ENCODE data around the gene KRT28. TPM values are rescaled to one million over a fixed set of nuclear protein-coding genes. Genes with fewer than 3 reads are reported as not detected.

KRT28 gene
- total and polyA plus RNA-seq, 2 of the 8 experiments (the other 6 are each of a cell fraction or from before 2014, with no cell fraction given) = not detected

- Histone ChIP-seq H3K18ac (ENCODE audit: extremely low read depth, low read length) (no peak within 1 kb of the TSS), H3K4me2 (ENCODE audit: insufficient read depth in 1 of 2, low read depth in 2 of 2, low read length in 2 of 2) (no peak within 1 kb of the TSS), H3K56ac (replicated peaks; ENCODE audit: insufficient read length, low read depth, low read length) (no peak within 1 kb of the TSS), H2BK20ac (ENCODE audit: low read length) (no peak within 1 kb of the TSS), H2AFZ (ENCODE audit: low read length) (no peak within 1 kb of the TSS), H2BK5ac (ENCODE audit: low read depth, low read length) (no peak within 1 kb of the TSS), H4K5ac (ENCODE audit: insufficient read length, low read depth, low read length) (no peak within 1 kb of the TSS), H2BK120ac (replicated peaks; ENCODE audit: low read depth, low read length) (no peak within 1 kb of the TSS), H3K23ac (ENCODE audit: insufficient read length) (no peak within 1 kb of the TSS), H3K23me2 (ENCODE audit: low read depth, low read length) (no peaks in the 10 kb centered on the region), H4K91ac (replicated peaks; ENCODE audit: insufficient read length, low read length) (no peak within 1 kb of the TSS), H3K4me1 (replicated peaks in 1 of 4; ENCODE audit: control insufficient read depth in 3 of 4, insufficient read depth in 4 of 4, low read length in 3 of 4) (no peaks in the 10 kb centered on the region), H3K27me3 (replicated peaks in 1 of 4; ENCODE audit: control insufficient read depth in 3 of 4, extremely low read depth in 1 of 4, insufficient read depth in 3 of 4, low read length in 3 of 4) (no peaks in the 10 kb centered on the region; a peak in 1 of 7 replicates), H4K20me1 (replicated peaks in 1 of 2; ENCODE audit: control insufficient read depth in 1 of 2, insufficient read depth in 2 of 2, low read length in 2 of 2) (no peaks in the 10 kb centered on the region), H3K27ac (ENCODE audit: low read depth, low read length) (no peak within 1 kb of the TSS), H2BK12ac (ENCODE audit: low read depth, low read length) (no peak within 1 kb of the TSS), H3K9ac (replicated peaks in 1 of 4; ENCODE audit: extremely low read depth in 1 of 4, low read depth in 3 of 4, low read length in 3 of 4) (no peak within 1 kb of the TSS), H4K8ac (ENCODE audit: extremely low read depth, insufficient read depth, low read length) (no peak within 1 kb of the TSS), H2AK5ac (ENCODE audit: low read depth, low read length) (no peak within 1 kb of the TSS), H3K4ac (replicated peaks; ENCODE audit: insufficient read length, low read depth, low read length) (no peak within 1 kb of the TSS), H3K4me3 (ENCODE audit: extremely low read depth in 1 of 4, insufficient read depth in 2 of 4, low read depth in 3 of 4, low read length in 4 of 4) (no peak within 1 kb of the TSS), H3K9me3 (ENCODE audit: insufficient read depth in 2 of 2, low read depth in 1 of 2, low read length in 1 of 2) (no peaks in the 10 kb centered on the region), H2BK15ac (ENCODE audit: low read length) (no peak within 1 kb of the TSS), H3K79me2 (ENCODE audit: control insufficient read depth in 1 of 2, insufficient read depth in 2 of 2, low read length in 2 of 2) (no peaks in the 10 kb centered on the region), H3K36me3 (ENCODE audit: control insufficient read depth in 2 of 4, insufficient read depth in 4 of 4, low read length in 3 of 4) (no peaks in the 10 kb centered on the region), H3K14ac (ENCODE audit: insufficient read length) (no peak within 1 kb of the TSS), H3K79me1 (ENCODE audit: low read depth, low read length) (no peaks in the 10 kb centered on the region)
- no peak for FAIRE-seq
- ChIA-PET CTCF (ENCODE audit: partially characterized antibody) (interaction anchor here (1.2 kb wide), 1 partner anchor 11 kb away, joined by 3 read pairs; no protein-coding TSS in a partner anchor), POLR2A (ENCODE audit: partially characterized antibody) (no interaction called here)
- WGBS, 2 experiments (ENCODE audit: extremely low coverage in 1 of 2, insufficient coverage in 1 of 2, insufficient read length in 1 of 2, insufficient replicate concordance in 2 of 2, low coverage in 1 of 2, low lambda C conversion rate in 2 of 2, missing lambda C conversion rate in 1 of 2) = 87% methylated on average over 3 of the region's 3 CpGs; no CpG with 5 or more reads in 1 of the 2 experiments
- DNase-seq (ENCODE audit: low read depth in 1 of 2, low spot score in 2 of 2) = no peak
- TF ChIP-seq USF2 (IDR thresholded peaks at IDR 0.05; ENCODE audit: low read length) (no peak), E2F6 (IDR thresholded peaks at IDR 0.05) (no peak), YY1 (IDR thresholded peaks at IDR 0.05; ENCODE audit: low read depth, low read length) (no peak), ASH2L (IDR thresholded peaks at IDR 0.05; ENCODE audit: low read length) (no peak), TAF1 (IDR thresholded peaks at IDR 0.05; ENCODE audit: low read depth, low read length) (no peak), POLR2AphosphoS5 (IDR thresholded peaks at IDR 0.05; ENCODE audit: low read depth, low read length) (no peak), FOSL1 (IDR thresholded peaks at IDR 0.05; ENCODE audit: insufficient read depth, low read depth, low read length) (no peak)
Observed at GRCh38 chr17:40772101-40772500, 27.7 kb downstream of the KRT28 start, which contains the start of gene KRT26. Gene KRT26, minus strand, starts transcription at chr17:40772201. Its CDS starts 88 bp downstream, at chr17:40772113.
